Brain microvascular endothelial cell (primary cell): ENCODE data around the gene IPO11.
"Not testable (repeated sequence)": the region's sequence is repeated elsewhere in the genome, so short reads cannot be mapped to it uniquely, and the experiment has no call there.

Experiments
- DNase-seq: peaks from one replicate; pipeline ENCODE4 v3.0.0-alpha.2; 2020
- H3K27ac ChIP-seq: fragments of 250-450 bp; sonication (Bioruptor Pico); 2 replicates; pipeline ENCODE4 v1.5.1; 2020; ENCODE audit warnings: mild to moderate bottlenecking, moderate library complexity
- H3K27me3 ChIP-seq: fragments of 250-450 bp; sonication (Bioruptor Pico); replicated peaks from 2 replicates; pipeline ENCODE4 v1.5.1; 2020; ENCODE audit warnings: mild to moderate bottlenecking
- H3K36me3 ChIP-seq: fragments of 250-450 bp; sonication (Bioruptor Pico); replicated peaks from 2 replicates; pipeline ENCODE4 v1.5.1; 2020; ENCODE audit warnings: mild to moderate bottlenecking
- H3K4me3 ChIP-seq: 2 replicates; pipeline ENCODE4 v1.5.1; 2011; ENCODE audit warnings: low read depth, mild to moderate bottlenecking, control low read depth, low read length, moderate library complexity
- CTCF ChIP-seq: IDR thresholded peaks from 2 replicates; pipeline ENCODE4 v1.5.1; 2011; ENCODE audit warnings: low read depth, mild to moderate bottlenecking, moderate library complexity, low read length, control low read depth, inconsistent platforms; ENCODE audit errors: missing control alignments
- in situ Hi-C: cut with HindIII; loops from 2 replicates; pipeline ENCODE4 v1.10.0; 2017; ENCODE audit warnings: low sequenced_read_pairs, low pct_ligation_motif_present

The IPO11 gene

GRCh38 chr5:62514510-62515119 lies 102.1 kb downstream of the IPO11 start:
- no peak for TF ChIP-seq CTCF
- no peaks in the 10 kb centered on the region for H3K27me3 ChIP-seq
- H3K36me3 ChIP-seq, result no peaks in the 10 kb centered on the region
- in situ Hi-C loops, result no loop called here
- no peak overlapping the region for H3K27ac ChIP-seq
- no peak for DNase-seq
- no peak overlapping the region for H3K4me3 ChIP-seq

GRCh38 chr5:62520812-62521211 lies 108.2 kb downstream of the IPO11 start:
- in situ Hi-C loops, H3K4me3 ChIP-seq, DNase-seq, H3K36me3 ChIP-seq, H3K27me3 ChIP-seq, H3K27ac ChIP-seq: not testable (repeated sequence)

DNA sequence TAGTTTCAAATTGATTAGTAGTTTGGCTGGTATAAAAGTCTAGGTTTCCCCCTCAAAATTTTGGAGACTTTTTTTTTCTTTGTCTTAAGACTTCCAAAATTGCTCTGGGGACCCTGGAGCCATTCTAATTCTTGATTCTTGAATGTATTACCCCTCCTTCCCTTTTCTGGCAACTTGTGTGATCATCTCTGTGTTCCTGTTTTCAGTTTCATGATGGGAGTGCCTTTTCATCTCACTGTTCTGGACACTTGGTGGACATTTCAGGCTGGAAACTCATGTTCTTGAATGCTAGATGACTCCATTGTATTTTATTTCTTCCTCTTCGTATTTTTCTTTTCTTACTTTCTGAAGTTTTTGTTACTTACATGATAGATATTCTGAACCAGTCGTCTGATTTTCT lies 108.8 kb downstream of the IPO11 start:
- no peak for DNase-seq
- in situ Hi-C loops, result no loop called here
- no peaks in the 10 kb centered on the region for H3K27me3 ChIP-seq
- no peaks in the 10 kb centered on the region for H3K36me3 ChIP-seq
- H3K27ac ChIP-seq, result no peak overlapping the region
- no peak for TF ChIP-seq CTCF
- no peak overlapping the region for H3K4me3 ChIP-seq

DNA sequence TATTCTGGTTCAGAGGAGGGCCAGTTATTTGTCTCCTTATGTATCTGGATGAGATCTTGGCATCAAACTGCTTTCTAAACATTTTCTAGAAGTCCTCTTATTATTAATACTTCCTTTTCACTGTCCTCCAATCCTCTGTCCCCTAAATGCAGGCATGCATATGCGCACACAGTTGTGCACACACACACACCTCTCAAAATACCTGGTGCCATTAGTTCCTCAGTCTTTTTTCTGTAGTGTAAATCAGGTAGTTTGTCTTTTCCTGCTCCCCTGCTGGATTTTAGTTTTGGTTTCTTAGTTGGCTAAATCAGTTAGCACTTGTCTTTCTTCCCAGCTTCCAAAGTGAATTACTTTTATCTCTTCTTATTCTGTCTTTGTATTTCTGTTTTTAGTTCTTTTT lies 110.2 kb downstream of the IPO11 start:
- H3K36me3 ChIP-seq, result no peaks in the 10 kb centered on the region
- no peak for TF ChIP-seq CTCF
- in situ Hi-C loops, result no loop called here
- no peak overlapping the region for H3K4me3 ChIP-seq
- DNase-seq, result no peak
- no peaks in the 10 kb centered on the region for H3K27me3 ChIP-seq
- no peak overlapping the region for H3K27ac ChIP-seq

GRCh38 chr5:62533597-62533996 lies 121.0 kb downstream of the IPO11 start:
- no peaks in the 10 kb centered on the region for H3K27me3 ChIP-seq
- H3K36me3 ChIP-seq, result no peaks in the 10 kb centered on the region
- H3K4me3 ChIP-seq, result no peak overlapping the region
- no peak overlapping the region for H3K27ac ChIP-seq
- no peak for TF ChIP-seq CTCF
- in situ Hi-C loops, result no loop called here
- DNase-seq, result no peak

GRCh38 chr5:62534461-62535236 lies 122.1 kb downstream of the IPO11 start:
- DNase-seq, result no peak
- in situ Hi-C loops, result no loop called here
- TF ChIP-seq CTCF, result no peak
- H3K27ac ChIP-seq, result no peak overlapping the region
- H3K36me3 ChIP-seq, result no peaks in the 10 kb centered on the region
- H3K27me3 ChIP-seq, result no peaks in the 10 kb centered on the region
- H3K4me3 ChIP-seq, result no peak overlapping the region
